ENCODE measurements around the gene CYP27C1.

DNA sequence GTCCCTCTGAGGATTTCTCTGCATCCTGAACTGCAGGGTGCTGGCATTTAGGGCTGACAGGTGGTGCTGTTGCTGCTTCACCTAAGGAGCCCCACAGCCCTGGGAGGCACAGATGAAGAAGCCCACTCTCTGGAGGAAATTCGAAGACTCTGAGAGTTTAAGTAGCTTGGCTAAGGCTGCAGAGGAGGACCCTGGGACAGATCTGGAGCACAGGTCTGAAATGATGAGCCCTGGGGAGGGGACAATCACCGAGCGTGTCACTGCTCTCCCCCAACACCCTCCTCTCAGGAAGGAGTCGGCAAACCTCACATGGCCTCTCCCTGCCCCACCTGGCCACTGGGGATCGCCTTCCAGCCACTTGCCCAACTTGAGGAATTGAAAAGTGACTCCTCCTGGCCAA is 18.6 kb downstream of the CYP27C1 start:
- TF ChIP-seq, protein P1, sequence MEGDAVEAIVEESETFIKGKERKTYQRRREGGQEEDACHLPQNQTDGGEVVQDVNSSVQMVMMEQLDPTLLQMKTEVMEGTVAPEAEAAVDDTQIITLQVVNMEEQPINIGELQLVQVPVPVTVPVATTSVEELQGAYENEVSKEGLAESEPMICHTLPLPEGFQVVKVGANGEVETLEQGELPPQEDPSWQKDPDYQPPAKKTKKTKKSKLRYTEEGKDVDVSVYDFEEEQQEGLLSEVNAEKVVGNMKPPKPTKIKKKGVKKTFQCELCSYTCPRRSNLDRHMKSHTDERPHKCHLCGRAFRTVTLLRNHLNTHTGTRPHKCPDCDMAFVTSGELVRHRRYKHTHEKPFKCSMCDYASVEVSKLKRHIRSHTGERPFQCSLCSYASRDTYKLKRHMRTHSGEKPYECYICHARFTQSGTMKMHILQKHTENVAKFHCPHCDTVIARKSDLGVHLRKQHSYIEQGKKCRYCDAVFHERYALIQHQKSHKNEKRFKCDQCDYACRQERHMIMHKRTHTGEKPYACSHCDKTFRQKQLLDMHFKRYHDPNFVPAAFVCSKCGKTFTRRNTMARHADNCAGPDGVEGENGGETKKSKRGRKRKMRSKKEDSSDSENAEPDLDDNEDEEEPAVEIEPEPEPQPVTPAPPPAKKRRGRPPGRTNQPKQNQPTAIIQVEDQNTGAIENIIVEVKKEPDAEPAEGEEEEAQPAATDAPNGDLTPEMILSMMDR (IDR thresholded peaks at IDR 0.05): no peak
- TF ChIP-seq POLR2A (IDR thresholded peaks at IDR 0.05): no peak
